Glutamatergic neuron (in vitro differentiated cells): ENCODE measurements around the gene TANGO2. TPM values are rescaled to one million over a fixed set of nuclear protein-coding genes. Genes with fewer than 3 reads are reported as not detected.

ENCODE experiments used
- DNase-seq: peaks from one replicate; pipeline ENCODE4 v3.0.0; 2022
- H3K27ac Mint-ChIP-seq: one replicate; pipeline ENCODE4 v1.8.0; 2020; ENCODE audit warnings: mild to moderate bottlenecking, mixed read lengths, inconsistent platforms; ENCODE audit not compliant: unreplicated experiment
- H3K27me3 Mint-ChIP-seq: one replicate; pipeline ENCODE4 v1.8.0; 2020; ENCODE audit warnings: mild to moderate bottlenecking, moderate library complexity, mixed read lengths, inconsistent platforms; ENCODE audit not compliant: unreplicated experiment
- H3K36me3 Mint-ChIP-seq: one replicate; pipeline ENCODE4 v1.8.0; 2020; ENCODE audit warnings: mild to moderate bottlenecking, mixed read lengths, inconsistent platforms; ENCODE audit not compliant: unreplicated experiment
- H3K4me1 Mint-ChIP-seq: one replicate; pipeline ENCODE4 v1.8.0; 2020; ENCODE audit warnings: mild to moderate bottlenecking, low read depth, mixed read lengths, inconsistent platforms; ENCODE audit not compliant: unreplicated experiment
- H3K4me3 Mint-ChIP-seq: one replicate; pipeline ENCODE4 v1.8.0; 2020; ENCODE audit warnings: mild to moderate bottlenecking, mixed read lengths, inconsistent platforms; ENCODE audit not compliant: unreplicated experiment
- H3K9me3 Mint-ChIP-seq: one replicate; pipeline ENCODE4 v1.8.0; 2020; ENCODE audit warnings: mild to moderate bottlenecking, moderate library complexity, mixed read lengths, inconsistent platforms; ENCODE audit not compliant: unreplicated experiment
- CTCF ChIP-seq: fragments of 200-600 bp; sonication (generic); IDR thresholded peaks from one replicate; pipeline ENCODE4 v1.5.0; 2021; ENCODE audit not compliant: partially characterized antibody, unreplicated experiment
- total RNA-seq: library from RNA; stranded (reverse); fragmentation: NEBNext Ultra II Directional; extraction: Animal tissue kit (Norgen Biotek cat#: 25700); gene quantifications from one replicate; pipeline ENCODE4 v1.2.1, GENCODE V29; 2021; ENCODE audit not compliant: unreplicated experiment

The TANGO2 gene
- total RNA-seq, 1 donor from 2014 or later: 31.8 TPM

- no peaks in the 10 kb centered on the region for H3K36me3 Mint-ChIP-seq
- no peak overlapping the region for H3K4me3 Mint-ChIP-seq
- H3K27ac Mint-ChIP-seq: no peak overlapping the region
- TF ChIP-seq CTCF: no peak
- peaks cover 6% of the 10 kb centered on the region for H3K9me3 Mint-ChIP-seq
- DNase-seq: no peak
- no peaks in the 10 kb centered on the region for H3K27me3 Mint-ChIP-seq
- peaks cover 4% of the 10 kb centered on the region for H3K4me1 Mint-ChIP-seq
These were observed 15.9 kb downstream of the TANGO2 start for GRCh38 chr22:20036535-20037392.

GRCh38 chr22:20037419-20037818 lies 16.5 kb downstream of the TANGO2 start:
- H3K4me1 Mint-ChIP-seq: peaks cover 4% of the 10 kb centered on the region
- TF ChIP-seq CTCF: no peak
- H3K36me3 Mint-ChIP-seq: no peaks in the 10 kb centered on the region
- DNase-seq: no peak
- H3K27ac Mint-ChIP-seq: no peak overlapping the region
- peaks cover 6% of the 10 kb centered on the region for H3K9me3 Mint-ChIP-seq
- H3K4me3 Mint-ChIP-seq: no peak overlapping the region
- H3K27me3 Mint-ChIP-seq: no peaks in the 10 kb centered on the region

- TF ChIP-seq CTCF: no peak
- no peak for DNase-seq
- H3K9me3 Mint-ChIP-seq: peaks cover 6% of the 10 kb centered on the region
- H3K27me3 Mint-ChIP-seq: no peaks in the 10 kb centered on the region
- H3K36me3 Mint-ChIP-seq: no peaks in the 10 kb centered on the region
- peaks cover 4% of the 10 kb centered on the region for H3K4me1 Mint-ChIP-seq
- no peak overlapping the region for H3K4me3 Mint-ChIP-seq
- H3K27ac Mint-ChIP-seq: no peak overlapping the region
These were observed 17.7 kb downstream of the TANGO2 start for GRCh38 chr22:20038574-20038973.

- no peak overlapping the region for H3K4me3 Mint-ChIP-seq
- DNase-seq: no peak
- no peaks in the 10 kb centered on the region for H3K27me3 Mint-ChIP-seq
- H3K9me3 Mint-ChIP-seq: peaks cover 6% of the 10 kb centered on the region
- no peak for TF ChIP-seq CTCF
- H3K27ac Mint-ChIP-seq: no peak overlapping the region
- H3K4me1 Mint-ChIP-seq: peaks cover 4% of the 10 kb centered on the region
- H3K36me3 Mint-ChIP-seq: no peaks in the 10 kb centered on the region
These were observed 18.9 kb downstream of the TANGO2 start for GRCh38 chr22:20039683-20040325.
